ENCODE data around the gene PUM1. TPM values are rescaled to one million over a fixed set of nuclear protein-coding genes. Genes with fewer than 3 reads are reported as not detected.
"Not testable (repeated sequence)": the region's sequence is repeated elsewhere in the genome, so short reads cannot be mapped to it uniquely, and the experiment has no call there.

The PUM1 gene
- polyA plus RNA-seq, 4 donors: 16.5 to 76.5 (median 23.3) TPM

- Histone ChIP-seq H3K27me3 (ENCODE audit: control insufficient read depth in 3 of 3, insufficient read depth in 3 of 3, low read length in 3 of 3) (no peaks in the 10 kb centered on the region), H3K9me3 (ENCODE audit: control insufficient read depth in 2 of 2, insufficient read depth in 1 of 2, low read depth in 1 of 2, low read length in 1 of 2) (no peaks in the 10 kb centered on the region), H3K27ac (ENCODE audit: low read depth in 1 of 3, low read length in 2 of 3) (no peak overlapping the region), H3K36me3 (ENCODE audit: control insufficient read depth in 3 of 3, insufficient read depth in 2 of 3, low read depth in 1 of 3, low read length in 3 of 3) (peaks cover 18 to 62% (median 25%) of the 10 kb centered on the region in 3 donors), H3K4me1 (ENCODE audit: control insufficient read depth in 3 of 3, insufficient read depth in 2 of 3, low read depth in 1 of 3, low read length in 2 of 3) (no peaks in the 10 kb centered on the region), H3K4me3 (ENCODE audit: low read depth in 1 of 3, low read length in 3 of 3) (no peak overlapping the region)
- WGBS, 3 donors: 94 to 95% (median 94%) methylated on average over 20 of the region's 20 CpGs
- DNase-seq (no peak), FAIRE-seq (no peak)
These were observed 128.9 kb downstream of the PUM1 start for GRCh38 chr1:30936541-30937171.

GRCh38 chr1:30935758-30936157 lies 129.8 kb downstream of the PUM1 start:
- H3K4me1 ChIP-seq (ENCODE audit: control insufficient read depth in 3 of 3, insufficient read depth in 2 of 3, low read depth in 1 of 3, low read length in 2 of 3); H3K27me3 ChIP-seq (ENCODE audit: control insufficient read depth in 3 of 3, insufficient read depth in 3 of 3, low read length in 3 of 3); H3K9me3 ChIP-seq (ENCODE audit: control insufficient read depth in 2 of 2, insufficient read depth in 1 of 2, low read depth in 1 of 2, low read length in 1 of 2); DNase-seq; H3K27ac ChIP-seq (ENCODE audit: low read depth in 1 of 3, low read length in 2 of 3); H3K4me3 ChIP-seq (ENCODE audit: low read depth in 1 of 3, low read length in 3 of 3); FAIRE-seq: not testable (repeated sequence)
- H3K36me3 ChIP-seq (ENCODE audit: control insufficient read depth in 3 of 3, insufficient read depth in 2 of 3, low read depth in 1 of 3, low read length in 3 of 3): peaks cover 18 to 68% (median 22%) of the 10 kb centered on the region in 3 donors
- no CpG with 5 or more reads among the region's 4 CpGs for WGBS, 3 donors

GRCh38 chr1:30934613-30935012 lies 130.9 kb downstream of the PUM1 start:
- H3K4me1 ChIP-seq (ENCODE audit: control insufficient read depth in 3 of 3, insufficient read depth in 2 of 3, low read depth in 1 of 3, low read length in 2 of 3): no peaks in the 10 kb centered on the region
- FAIRE-seq (no peak), DNase-seq (no peak)
- no peak overlapping the region for H3K4me3 ChIP-seq (ENCODE audit: low read depth in 1 of 3, low read length in 3 of 3)
- WGBS, 3 donors: 72 to 80% (median 78%) methylated on average over 3 of the region's 3 CpGs
- peaks cover 13 to 64% (median 17%) of the 10 kb centered on the region in 3 donors for H3K36me3 ChIP-seq (ENCODE audit: control insufficient read depth in 3 of 3, insufficient read depth in 2 of 3, low read depth in 1 of 3, low read length in 3 of 3)
- no peak overlapping the region for H3K27ac ChIP-seq (ENCODE audit: low read depth in 1 of 3, low read length in 2 of 3)
- no peaks in the 10 kb centered on the region for H3K27me3 ChIP-seq (ENCODE audit: control insufficient read depth in 3 of 3, insufficient read depth in 3 of 3, low read length in 3 of 3)
- H3K9me3 ChIP-seq (ENCODE audit: control insufficient read depth in 2 of 2, insufficient read depth in 1 of 2, low read depth in 1 of 2, low read length in 1 of 2): no peaks in the 10 kb centered on the region

- peaks cover 13 to 58% (median 14%) of the 10 kb centered on the region in 3 donors for H3K36me3 ChIP-seq (ENCODE audit: control insufficient read depth in 3 of 3, insufficient read depth in 2 of 3, low read depth in 1 of 3, low read length in 3 of 3)
- H3K27me3 ChIP-seq (ENCODE audit: control insufficient read depth in 3 of 3, insufficient read depth in 3 of 3, low read length in 3 of 3): no peaks in the 10 kb centered on the region
- FAIRE-seq: no peak
- 78 to 88% (median 82%) methylated on average over 4 of the region's 4 CpGs for WGBS, 3 donors
- H3K9me3 ChIP-seq (ENCODE audit: control insufficient read depth in 2 of 2, insufficient read depth in 1 of 2, low read depth in 1 of 2, low read length in 1 of 2): no peaks in the 10 kb centered on the region
- H3K4me1 ChIP-seq (ENCODE audit: control insufficient read depth in 3 of 3, insufficient read depth in 2 of 3, low read depth in 1 of 3, low read length in 2 of 3): no peaks in the 10 kb centered on the region
- H3K4me3 ChIP-seq (ENCODE audit: low read depth in 1 of 3, low read length in 3 of 3): no peak overlapping the region
- no peak overlapping the region for H3K27ac ChIP-seq (ENCODE audit: low read depth in 1 of 3, low read length in 2 of 3)
- no peak for DNase-seq
These were observed 131.7 kb downstream of the PUM1 start for GRCh38 chr1:30933874-30934252.

- WGBS, 3 donors: 71 to 75% (median 72%) methylated on average over 6 of the region's 6 CpGs
- Histone ChIP-seq H3K4me1 (ENCODE audit: control insufficient read depth in 3 of 3, insufficient read depth in 2 of 3, low read depth in 1 of 3, low read length in 2 of 3) (no peaks in the 10 kb centered on the region), H3K27ac (ENCODE audit: low read depth in 1 of 3, low read length in 2 of 3) (no peak overlapping the region), H3K36me3 (ENCODE audit: control insufficient read depth in 3 of 3, insufficient read depth in 2 of 3, low read depth in 1 of 3, low read length in 3 of 3) (peaks cover 5 to 35% (median 9%) of the 10 kb centered on the region in 3 donors), H3K9me3 (ENCODE audit: control insufficient read depth in 2 of 2, insufficient read depth in 1 of 2, low read depth in 1 of 2, low read length in 1 of 2) (no peaks in the 10 kb centered on the region), H3K4me3 (ENCODE audit: low read depth in 1 of 3, low read length in 3 of 3) (no peak overlapping the region), H3K27me3 (ENCODE audit: control insufficient read depth in 3 of 3, insufficient read depth in 3 of 3, low read length in 3 of 3) (no peaks in the 10 kb centered on the region)
- DNase-seq (no peak), FAIRE-seq (no peak)
These were observed 134.8 kb downstream of the PUM1 start for GRCh38 chr1:30930631-30931173.

GRCh38 chr1:30929944-30930525 lies 135.5 kb downstream of the PUM1 start:
- FAIRE-seq: no peak
- H3K36me3 ChIP-seq (ENCODE audit: control insufficient read depth in 3 of 3, insufficient read depth in 2 of 3, low read depth in 1 of 3, low read length in 3 of 3): peaks cover 2 to 31% (median 6%) of the 10 kb centered on the region in 3 donors

GRCh38 chr1:30929135-30929889 lies 136.2 kb downstream of the PUM1 start:
- peak overlapping the region in 1 of 3 donors; percentile 7 for H3K27ac ChIP-seq (ENCODE audit: low read depth in 1 of 3, low read length in 2 of 3)
- no peak for FAIRE-seq

More at GRCh38 chr1:30929944-30930525, 135.5 kb downstream of the PUM1 start:
- Histone ChIP-seq H3K4me3 (ENCODE audit: low read depth in 1 of 3, low read length in 3 of 3) (no peak overlapping the region), H3K27ac (ENCODE audit: low read depth in 1 of 3, low read length in 2 of 3) (no peak overlapping the region), H3K4me1 (ENCODE audit: control insufficient read depth in 3 of 3, insufficient read depth in 2 of 3, low read depth in 1 of 3, low read length in 2 of 3) (no peaks in the 10 kb centered on the region), H3K9me3 (ENCODE audit: control insufficient read depth in 2 of 2, insufficient read depth in 1 of 2, low read depth in 1 of 2, low read length in 1 of 2) (no peaks in the 10 kb centered on the region), H3K27me3 (ENCODE audit: control insufficient read depth in 3 of 3, insufficient read depth in 3 of 3, low read length in 3 of 3) (no peaks in the 10 kb centered on the region)
- 71 to 72% (median 72%) methylated on average over 8 of the region's 8 CpGs for WGBS, 3 donors
- DNase-seq: no peak

GRCh38 chr1:30928789-30929134 lies 136.8 kb downstream of the PUM1 start:
- H3K27me3 ChIP-seq (ENCODE audit: control insufficient read depth in 3 of 3, insufficient read depth in 3 of 3, low read length in 3 of 3): no peaks in the 10 kb centered on the region
- FAIRE-seq (no peak), DNase-seq (no peak)
- peak overlapping the region in 1 of 3 donors; percentile 27 for H3K27ac ChIP-seq (ENCODE audit: low read depth in 1 of 3, low read length in 2 of 3)
- H3K36me3 ChIP-seq (ENCODE audit: control insufficient read depth in 3 of 3, insufficient read depth in 2 of 3, low read depth in 1 of 3, low read length in 3 of 3): peaks cover 2 to 21% (median 4%) of the 10 kb centered on the region in 3 donors
- H3K4me1 ChIP-seq (ENCODE audit: control insufficient read depth in 3 of 3, insufficient read depth in 2 of 3, low read depth in 1 of 3, low read length in 2 of 3): no peaks in the 10 kb centered on the region
- no peak overlapping the region for H3K4me3 ChIP-seq (ENCODE audit: low read depth in 1 of 3, low read length in 3 of 3)
- whole genome bisulfite sequencing, 3 donors: 32 to 62% (median 39%) methylated on average over 2 of the region's 2 CpGs
- no peaks in the 10 kb centered on the region for H3K9me3 ChIP-seq (ENCODE audit: control insufficient read depth in 2 of 2, insufficient read depth in 1 of 2, low read depth in 1 of 2, low read length in 1 of 2)

More at GRCh38 chr1:30929135-30929889, 136.2 kb downstream of the PUM1 start:
- 34 to 52% (median 39%) methylated on average over 5 to 6 of the region's 6 CpGs for WGBS, 3 donors
- Histone ChIP-seq H3K4me1 (ENCODE audit: control insufficient read depth in 3 of 3, insufficient read depth in 2 of 3, low read depth in 1 of 3, low read length in 2 of 3) (no peaks in the 10 kb centered on the region), H3K9me3 (ENCODE audit: control insufficient read depth in 2 of 2, insufficient read depth in 1 of 2, low read depth in 1 of 2, low read length in 1 of 2) (no peaks in the 10 kb centered on the region), H3K36me3 (ENCODE audit: control insufficient read depth in 3 of 3, insufficient read depth in 2 of 3, low read depth in 1 of 3, low read length in 3 of 3) (peaks cover 2 to 26% (median 4%) of the 10 kb centered on the region in 3 donors), H3K4me3 (ENCODE audit: low read depth in 1 of 3, low read length in 3 of 3) (no peak overlapping the region), H3K27me3 (ENCODE audit: control insufficient read depth in 3 of 3, insufficient read depth in 3 of 3, low read length in 3 of 3) (no peaks in the 10 kb centered on the region)
- DNase-seq: peak; percentile 38 to 44
